Measurements from ENCODE around the gene SPOPL.

GRCh38 chr2:138522556-138522955 lies 21.0 kb downstream of the SPOPL start:
- TF ChIP-seq CTCF (IDR thresholded peaks at IDR 0.05) (no peak), POLR2A (IDR thresholded peaks at IDR 0.05) (no peak)

Measured in testis (tissue), 2 donors.